Astrocyte of the spinal cord (primary cell): ENCODE measurements around the gene ACVR1.
"Not testable (repeated sequence)": the region's sequence is repeated elsewhere in the genome, so short reads cannot be mapped to it uniquely, and the experiment has no call there.

Experiments used
- DNase-seq: peaks from one replicate; pipeline ENCODE4 v3.0.0; 2011; ENCODE audit warnings: low read depth, low spot score
- H3K4me3 ChIP-seq: 2 replicates; pipeline ENCODE4 v1.5.1; 2011; ENCODE audit warnings: low read depth, mild to moderate bottlenecking, low read length, moderate library complexity
- in situ Hi-C: cut with HindIII; loops from 2 replicates; pipeline ENCODE4 v1.10.0; 2017; ENCODE audit warnings: low sequenced_read_pairs
- TF ChIP-seq, protein P1 (sequence below): IDR thresholded peaks from 2 replicates; pipeline ENCODE4 v1.5.1; 2012; ENCODE audit warnings: low read depth, mild to moderate bottlenecking, low read length, inconsistent platforms

Gene ACVR1

DNA sequence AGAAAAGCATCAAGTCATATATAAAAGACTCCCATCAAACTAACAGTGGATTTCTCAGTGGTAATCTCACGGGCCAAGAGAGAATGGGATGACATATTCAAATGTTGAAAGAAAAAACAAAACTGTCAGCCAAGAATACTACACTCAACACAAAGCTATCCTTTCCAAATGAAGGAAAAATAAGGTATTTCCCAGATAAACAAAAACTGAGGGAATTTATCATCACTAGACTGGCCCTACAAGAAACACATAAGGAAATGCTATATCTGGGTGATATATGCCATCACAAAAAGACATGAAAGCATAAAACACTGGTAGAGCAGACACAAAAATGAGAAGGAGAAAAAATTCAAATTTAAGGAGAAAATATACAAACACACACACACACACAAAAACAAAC lies 118.6 kb downstream of the ACVR1 start:
- in situ Hi-C loops = no loop called here
- TF ChIP-seq, protein P1, sequence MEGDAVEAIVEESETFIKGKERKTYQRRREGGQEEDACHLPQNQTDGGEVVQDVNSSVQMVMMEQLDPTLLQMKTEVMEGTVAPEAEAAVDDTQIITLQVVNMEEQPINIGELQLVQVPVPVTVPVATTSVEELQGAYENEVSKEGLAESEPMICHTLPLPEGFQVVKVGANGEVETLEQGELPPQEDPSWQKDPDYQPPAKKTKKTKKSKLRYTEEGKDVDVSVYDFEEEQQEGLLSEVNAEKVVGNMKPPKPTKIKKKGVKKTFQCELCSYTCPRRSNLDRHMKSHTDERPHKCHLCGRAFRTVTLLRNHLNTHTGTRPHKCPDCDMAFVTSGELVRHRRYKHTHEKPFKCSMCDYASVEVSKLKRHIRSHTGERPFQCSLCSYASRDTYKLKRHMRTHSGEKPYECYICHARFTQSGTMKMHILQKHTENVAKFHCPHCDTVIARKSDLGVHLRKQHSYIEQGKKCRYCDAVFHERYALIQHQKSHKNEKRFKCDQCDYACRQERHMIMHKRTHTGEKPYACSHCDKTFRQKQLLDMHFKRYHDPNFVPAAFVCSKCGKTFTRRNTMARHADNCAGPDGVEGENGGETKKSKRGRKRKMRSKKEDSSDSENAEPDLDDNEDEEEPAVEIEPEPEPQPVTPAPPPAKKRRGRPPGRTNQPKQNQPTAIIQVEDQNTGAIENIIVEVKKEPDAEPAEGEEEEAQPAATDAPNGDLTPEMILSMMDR = no peak
- H3K4me3 ChIP-seq = no peak overlapping the region
- DNase-seq = no peak

DNA sequence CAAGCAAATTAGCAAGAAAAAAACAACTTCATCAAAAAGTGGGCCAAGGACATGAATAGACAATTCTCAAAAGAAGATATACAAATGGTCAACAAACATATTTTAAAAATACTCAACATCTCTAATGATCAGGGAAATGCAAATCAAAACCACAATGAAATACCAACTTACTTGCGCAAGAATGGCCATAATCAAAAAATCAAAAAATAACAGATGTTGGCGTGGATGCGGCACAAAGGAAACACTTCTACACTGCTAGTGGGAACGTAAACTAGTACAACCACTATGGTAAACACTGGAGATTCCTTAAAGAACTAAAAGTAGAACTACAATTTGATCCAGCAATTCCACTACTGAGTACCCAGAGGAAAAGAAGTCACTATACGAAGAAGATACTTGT lies 119.7 kb downstream of the ACVR1 start:
- H3K4me3 ChIP-seq, in situ Hi-C loops: not testable (repeated sequence)

DNA sequence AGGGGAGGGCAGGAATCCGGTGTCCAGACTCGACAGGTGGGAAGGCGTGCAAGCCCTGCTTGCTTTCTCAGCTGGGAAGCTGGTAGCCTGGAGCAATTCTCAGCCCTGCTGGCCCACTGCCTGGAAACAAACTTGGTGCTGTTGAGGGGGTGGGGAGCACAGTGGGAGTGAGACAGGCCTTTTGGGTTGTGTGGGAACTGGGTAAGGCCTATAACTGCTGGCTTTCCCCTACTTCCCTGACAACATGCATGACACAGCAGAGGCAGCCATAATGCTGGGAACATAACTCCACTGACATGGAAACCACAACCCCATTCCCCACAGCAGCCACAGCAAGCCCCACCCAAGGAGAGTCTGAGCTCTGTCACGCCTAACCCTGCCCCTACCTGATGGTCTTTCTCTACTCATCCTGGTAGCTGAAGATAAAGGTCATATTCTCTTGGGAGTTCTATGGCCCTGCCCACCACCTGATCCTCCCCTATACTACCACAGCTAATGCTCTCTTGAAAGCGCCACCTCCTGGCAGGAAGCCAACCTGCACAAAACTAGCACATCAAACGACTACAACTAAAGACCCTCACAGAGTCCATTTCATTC lies 124.6 kb downstream of the ACVR1 start:
- in situ Hi-C loops = no loop called here
- DNase-seq = peak; percentile 79
- no peak overlapping the region for H3K4me3 ChIP-seq
- TF ChIP-seq, protein P1 = peak; percentile 7

More for the DNA sequence above, 119.7 kb downstream of the ACVR1 start:
- not testable (repeated sequence) for DNase-seq

DNA sequence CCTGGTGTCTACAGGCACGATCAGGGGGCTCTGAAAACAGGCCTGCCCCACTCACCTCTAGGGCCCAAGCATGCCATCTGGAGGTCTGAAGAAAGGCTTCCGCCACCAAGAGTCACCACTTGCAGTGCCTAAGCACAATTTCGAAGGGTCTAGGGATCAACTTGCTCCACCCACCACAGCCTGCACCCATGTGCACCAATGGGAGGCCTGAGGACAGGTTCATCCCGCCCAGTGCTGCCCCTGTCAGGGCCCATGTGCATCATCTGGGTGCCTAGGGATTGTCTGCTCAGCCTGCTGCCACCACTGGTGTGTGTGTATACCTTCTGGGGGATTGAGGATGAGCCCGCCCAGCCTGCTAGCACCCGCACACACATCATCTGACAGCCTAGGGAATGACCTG lies 126.4 kb downstream of the ACVR1 start:
- H3K4me3 ChIP-seq = no peak overlapping the region
- TF ChIP-seq, protein P1 = no peak
- in situ Hi-C loops = no loop called here

DNA sequence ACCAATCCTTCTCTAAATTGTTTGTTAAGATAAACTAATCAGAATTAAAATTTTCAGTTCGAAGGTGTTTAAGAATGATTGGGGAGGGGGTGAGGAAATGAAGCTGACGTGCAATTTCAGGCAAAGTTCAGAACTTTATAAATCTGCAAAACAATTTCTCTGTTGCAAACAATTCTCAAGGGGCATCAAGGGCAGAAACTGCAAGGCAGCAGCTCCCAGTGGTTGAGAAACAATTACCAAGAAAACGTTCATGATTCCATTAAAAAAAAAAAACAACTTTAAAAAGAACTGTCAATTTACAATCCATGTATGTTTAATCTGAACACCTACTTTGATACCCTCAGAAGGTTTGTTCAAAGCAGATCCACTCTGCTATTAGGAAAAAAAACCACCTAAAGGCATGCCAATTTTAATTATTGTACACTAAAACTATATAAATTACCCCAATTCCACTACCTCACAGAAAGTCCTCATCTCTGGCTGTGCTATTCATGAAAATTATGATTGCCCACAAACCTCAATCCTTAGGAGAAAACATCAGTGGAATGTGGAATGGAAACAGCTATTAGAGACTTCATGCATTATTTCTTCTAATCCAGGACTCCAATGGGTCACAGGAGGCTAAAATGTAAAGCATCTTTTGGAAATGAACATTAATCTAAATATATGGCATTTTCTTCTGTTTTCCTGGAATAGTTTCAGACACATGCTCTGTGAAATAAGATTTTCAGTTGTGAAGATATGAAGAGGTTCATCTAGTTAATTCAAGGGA lies 127.6 kb downstream of the ACVR1 start:
- peak; percentile 56 for DNase-seq
- in situ Hi-C loops = no loop called here
- TF ChIP-seq, protein P1 = no peak
- H3K4me3 ChIP-seq = no peak overlapping the region

More for the DNA sequence above, 126.4 kb downstream of the ACVR1 start:
- no peak for DNase-seq

DNA sequence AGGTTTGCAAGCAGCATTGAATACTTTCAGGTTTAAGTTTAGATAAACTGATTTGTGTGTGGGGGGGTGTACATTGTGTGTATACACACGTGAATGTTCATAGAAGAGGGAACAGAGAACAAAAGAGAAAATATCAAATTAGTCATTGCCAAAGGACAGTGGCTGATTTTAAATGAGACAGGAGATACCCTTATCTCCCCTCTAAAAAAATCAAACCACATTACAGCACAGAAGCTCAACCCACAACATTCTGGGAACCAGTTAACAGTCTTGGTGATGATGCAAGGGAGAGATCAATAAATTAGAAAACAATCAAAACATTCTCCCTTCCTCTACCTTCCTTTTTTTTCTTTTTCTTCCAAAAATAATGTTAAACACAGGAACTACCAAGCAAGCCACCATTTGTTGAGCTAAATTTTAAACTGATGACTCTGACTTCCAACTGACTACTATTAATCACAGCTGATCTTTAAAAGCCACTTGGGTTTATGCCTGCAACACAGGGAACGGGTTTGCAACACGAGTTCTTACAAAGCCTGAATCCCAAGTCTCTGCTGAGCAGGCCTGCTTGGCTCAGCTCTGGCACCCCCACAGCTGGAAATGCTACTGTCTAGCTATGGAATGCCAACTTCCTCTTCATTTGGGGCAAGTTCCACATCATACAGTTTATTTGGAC lies 128.3 kb downstream of the ACVR1 start:
- in situ Hi-C loops = no loop called here

More for the DNA sequence above, 128.3 kb downstream of the ACVR1 start:
- TF ChIP-seq, protein P1 = no peak
- no peak overlapping the region for H3K4me3 ChIP-seq
- DNase-seq = peak; percentile 81
